ENCODE data around the gene DYNC1LI2.

The DYNC1LI2 gene

DNA sequence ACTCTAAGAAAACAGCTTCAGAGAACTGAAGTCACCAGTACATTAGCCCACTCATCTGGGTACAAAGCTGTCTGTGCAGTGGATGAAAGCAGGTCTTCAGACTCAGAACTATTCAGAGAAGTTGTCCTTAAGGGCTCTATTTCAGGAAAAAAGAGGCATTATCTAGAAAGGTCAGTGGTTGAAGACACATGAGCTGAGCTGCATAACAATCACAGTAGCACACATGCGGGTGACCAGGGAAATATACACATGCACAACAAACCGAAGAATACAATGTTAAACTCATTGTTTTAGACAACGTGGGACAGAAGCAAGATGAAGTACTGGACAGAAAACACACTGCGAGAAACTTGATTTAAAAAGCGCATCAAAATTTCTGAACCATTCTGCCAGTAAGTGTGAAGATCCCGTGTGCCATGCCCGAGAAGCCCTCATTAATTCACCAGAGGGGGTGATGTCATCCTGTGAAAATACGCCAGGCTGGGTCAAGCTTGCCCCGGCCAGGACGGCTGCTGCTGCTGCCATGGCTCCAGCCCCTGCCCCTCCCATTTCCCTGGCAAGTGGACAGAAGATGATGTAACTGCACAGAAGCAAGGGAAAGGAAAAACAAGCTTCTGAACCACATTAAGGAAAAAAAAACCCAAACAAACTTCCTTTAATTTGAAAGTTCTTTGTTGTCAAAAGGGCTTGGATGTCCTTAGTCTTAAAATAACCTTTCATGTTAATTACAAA lies 10.1 kb downstream of the DYNC1LI2 start:
- no peak overlapping the region for H3K4ac ChIP-seq (ENCODE audit: low read length)
- H3K9me3 ChIP-seq (replicated peaks in 1 of 2; ENCODE audit: control insufficient read depth in 2 of 2, insufficient read depth in 1 of 2, low read depth in 1 of 2, low read length in 2 of 2): no peaks in the 10 kb centered on the region
- H4K8ac ChIP-seq (ENCODE audit: low read depth, low read length): no peak overlapping the region
- H3K27me3 ChIP-seq (ENCODE audit: control insufficient read depth in 3 of 3, insufficient read depth in 3 of 3, low read depth in 1 of 3, low read length in 3 of 3): no peaks in the 10 kb centered on the region
- no peak for DNase-seq (ENCODE audit: low spot score)
- H3K4me1 ChIP-seq (ENCODE audit: control insufficient read depth in 2 of 2, insufficient read depth in 1 of 2, low read depth in 1 of 2, low read length in 2 of 2): peaks cover 0 to 12% of the 10 kb centered on the region in 2 donors
- H3K4me3 ChIP-seq (ENCODE audit: low read length in 2 of 2): no peak overlapping the region
- H4K91ac ChIP-seq (ENCODE audit: low read depth, low read length, poor library complexity): no peak overlapping the region
- H2AFZ ChIP-seq (ENCODE audit: low read length): no peak overlapping the region
- no peak overlapping the region for H3K14ac ChIP-seq (ENCODE audit: low read length)
- no CpG with 5 or more reads among the region's 10 CpGs for WGBS, 2 donors (ENCODE audit: extremely low coverage in 2 of 2, insufficient read length in 2 of 2, insufficient replicate concordance in 1 of 2)
- no peak overlapping the region for H2BK12ac ChIP-seq (ENCODE audit: low read length)
- H3K4me2 ChIP-seq (ENCODE audit: insufficient read depth, low read length, poor library complexity, severe bottlenecking): no peak overlapping the region
- H3K23ac ChIP-seq (ENCODE audit: low read depth, low read length, poor library complexity): no peak overlapping the region
- H3K9ac ChIP-seq (ENCODE audit: low read depth, low read length, poor library complexity): no peak overlapping the region
- H3K18ac ChIP-seq (ENCODE audit: low read length): no peak overlapping the region
- H2AK5ac ChIP-seq (ENCODE audit: low read depth, low read length): no peak overlapping the region
- H2BK15ac ChIP-seq (ENCODE audit: low read length): no peak overlapping the region
- H3K27ac ChIP-seq (replicated peaks; ENCODE audit: low read length): no peak overlapping the region
- H2BK120ac ChIP-seq (ENCODE audit: low read depth, low read length): no peak overlapping the region
- H2BK5ac ChIP-seq (ENCODE audit: low read length): no peak overlapping the region
- H3K79me1 ChIP-seq (ENCODE audit: low read depth, low read length): peaks cover 4% of the 10 kb centered on the region
- H3K36me3 ChIP-seq (replicated peaks in 1 of 2; ENCODE audit: control insufficient read depth in 2 of 2, insufficient read depth in 2 of 2, low read length in 2 of 2): peaks cover 49 to 98% of the 10 kb centered on the region in 2 donors

DNA sequence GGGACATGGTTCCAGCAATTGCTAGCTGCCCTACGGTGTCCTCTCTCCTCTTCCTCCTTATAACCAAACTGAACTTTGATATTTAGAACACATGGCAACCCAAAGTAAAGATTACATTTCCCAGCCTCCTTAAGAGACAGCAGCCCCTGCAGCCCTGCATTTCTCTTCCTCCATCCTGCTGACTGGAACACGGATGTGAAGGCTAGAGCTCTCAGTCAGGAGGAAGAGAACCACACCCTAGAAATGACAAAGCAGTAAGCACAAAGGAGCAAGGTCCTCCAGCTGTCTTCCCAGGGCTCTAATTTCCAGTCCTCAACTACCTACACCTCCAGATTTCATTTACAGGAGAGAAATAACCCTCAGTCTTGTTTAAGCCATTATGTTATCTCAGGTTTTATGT lies 10.9 kb downstream of the DYNC1LI2 start:
- H2BK15ac ChIP-seq (ENCODE audit: low read length): no peak overlapping the region
- H2BK12ac ChIP-seq (ENCODE audit: low read length): no peak overlapping the region
- no peak overlapping the region for H2AK5ac ChIP-seq (ENCODE audit: low read depth, low read length)
- peaks cover 0 to 12% of the 10 kb centered on the region in 2 donors for H3K4me1 ChIP-seq (ENCODE audit: control insufficient read depth in 2 of 2, insufficient read depth in 1 of 2, low read depth in 1 of 2, low read length in 2 of 2)
- no peak overlapping the region for H3K14ac ChIP-seq (ENCODE audit: low read length)
- peaks cover 0 to 2% of the 10 kb centered on the region in 2 donors for H3K9me3 ChIP-seq (replicated peaks in 1 of 2; ENCODE audit: control insufficient read depth in 2 of 2, insufficient read depth in 1 of 2, low read depth in 1 of 2, low read length in 2 of 2)
- no peak overlapping the region for H3K18ac ChIP-seq (ENCODE audit: low read length)
- DNase-seq (ENCODE audit: low spot score): no peak
- H3K27me3 ChIP-seq (ENCODE audit: control insufficient read depth in 3 of 3, insufficient read depth in 3 of 3, low read depth in 1 of 3, low read length in 3 of 3): no peaks in the 10 kb centered on the region
- H2BK5ac ChIP-seq (ENCODE audit: low read length): no peak overlapping the region
- WGBS, 2 donors (ENCODE audit: extremely low coverage in 2 of 2, insufficient read length in 2 of 2, insufficient replicate concordance in 1 of 2): no CpG with 5 or more reads among the region's 2 CpGs
- peaks cover 2% of the 10 kb centered on the region for H3K79me1 ChIP-seq (ENCODE audit: low read depth, low read length)
- H3K23ac ChIP-seq (ENCODE audit: low read depth, low read length, poor library complexity): no peak overlapping the region
- no peak overlapping the region for H3K4ac ChIP-seq (ENCODE audit: low read length)
- no peak overlapping the region for H4K8ac ChIP-seq (ENCODE audit: low read depth, low read length)
- no peak overlapping the region for H3K9ac ChIP-seq (ENCODE audit: low read depth, low read length, poor library complexity)
- peaks cover 52 to 98% of the 10 kb centered on the region in 2 donors for H3K36me3 ChIP-seq (replicated peaks in 1 of 2; ENCODE audit: control insufficient read depth in 2 of 2, insufficient read depth in 2 of 2, low read length in 2 of 2)
- H2BK120ac ChIP-seq (ENCODE audit: low read depth, low read length): no peak overlapping the region
- H3K4me2 ChIP-seq (ENCODE audit: insufficient read depth, low read length, poor library complexity, severe bottlenecking): no peak overlapping the region
- H3K27ac ChIP-seq (replicated peaks; ENCODE audit: low read length): no peak overlapping the region
- H4K91ac ChIP-seq (ENCODE audit: low read depth, low read length, poor library complexity): no peak overlapping the region
- no peak overlapping the region for H3K4me3 ChIP-seq (ENCODE audit: low read length in 2 of 2)
- H2AFZ ChIP-seq (ENCODE audit: low read length): no peak overlapping the region

DNA sequence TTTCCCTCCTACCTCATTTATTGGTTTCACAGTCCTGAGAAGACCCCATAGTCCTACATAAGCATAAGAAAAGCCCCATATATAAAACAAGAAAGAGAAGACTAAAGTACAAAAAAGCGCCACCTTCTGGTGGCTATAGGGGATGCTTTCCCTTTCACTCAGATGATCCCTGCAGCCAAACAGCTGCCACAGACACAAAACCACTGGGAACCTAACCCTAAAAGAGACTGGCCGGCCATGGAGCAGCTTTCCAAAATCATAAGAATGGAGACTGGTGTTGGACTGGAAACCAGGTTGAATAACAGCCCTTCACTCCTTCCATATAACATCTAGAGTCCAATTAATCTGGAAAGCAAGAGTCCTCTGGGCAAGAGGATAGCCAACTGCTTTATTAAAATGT lies 11.4 kb downstream of the DYNC1LI2 start:
- no peak overlapping the region for H3K27ac ChIP-seq (replicated peaks; ENCODE audit: low read length)

GRCh38 chr16:66735891-66736290 lies 15.5 kb downstream of the DYNC1LI2 start:
- no peak overlapping the region for H3K4me3 ChIP-seq (ENCODE audit: low read length in 2 of 2)
- H3K23ac ChIP-seq (ENCODE audit: low read depth, low read length, poor library complexity): no peak overlapping the region
- H3K14ac ChIP-seq (ENCODE audit: low read length): no peak overlapping the region
- H2BK15ac ChIP-seq (ENCODE audit: low read length): no peak overlapping the region
- peaks cover 53 to 98% of the 10 kb centered on the region in 2 donors for H3K36me3 ChIP-seq (replicated peaks in 1 of 2; ENCODE audit: control insufficient read depth in 2 of 2, insufficient read depth in 2 of 2, low read length in 2 of 2)
- peaks cover 0 to 2% of the 10 kb centered on the region in 2 donors for H3K9me3 ChIP-seq (replicated peaks in 1 of 2; ENCODE audit: control insufficient read depth in 2 of 2, insufficient read depth in 1 of 2, low read depth in 1 of 2, low read length in 2 of 2)
- H3K18ac ChIP-seq (ENCODE audit: low read length): no peak overlapping the region
- no CpG with 5 or more reads among the region's 4 CpGs for WGBS, 2 donors (ENCODE audit: extremely low coverage in 2 of 2, insufficient read length in 2 of 2, insufficient replicate concordance in 1 of 2)
- no peak overlapping the region for H4K91ac ChIP-seq (ENCODE audit: low read depth, low read length, poor library complexity)
- H3K27ac ChIP-seq (replicated peaks; ENCODE audit: low read length): no peak overlapping the region
- H2BK5ac ChIP-seq (ENCODE audit: low read length): no peak overlapping the region
- no peak overlapping the region for H3K4ac ChIP-seq (ENCODE audit: low read length)
- no peak for DNase-seq (ENCODE audit: low spot score)
- no peak overlapping the region for H3K4me2 ChIP-seq (ENCODE audit: insufficient read depth, low read length, poor library complexity, severe bottlenecking)
- peaks cover 2% of the 10 kb centered on the region for H3K79me1 ChIP-seq (ENCODE audit: low read depth, low read length)
- H3K9ac ChIP-seq (ENCODE audit: low read depth, low read length, poor library complexity): no peak overlapping the region
- no peak overlapping the region for H2AK5ac ChIP-seq (ENCODE audit: low read depth, low read length)
- no peak overlapping the region for H4K8ac ChIP-seq (ENCODE audit: low read depth, low read length)
- no peak overlapping the region for H2AFZ ChIP-seq (ENCODE audit: low read length)
- H2BK120ac ChIP-seq (ENCODE audit: low read depth, low read length): no peak overlapping the region
- H3K4me1 ChIP-seq (ENCODE audit: control insufficient read depth in 2 of 2, insufficient read depth in 1 of 2, low read depth in 1 of 2, low read length in 2 of 2): no peaks in the 10 kb centered on the region
- no peak overlapping the region for H2BK12ac ChIP-seq (ENCODE audit: low read length)
- H3K27me3 ChIP-seq (ENCODE audit: control insufficient read depth in 3 of 3, insufficient read depth in 3 of 3, low read depth in 1 of 3, low read length in 3 of 3): no peaks in the 10 kb centered on the region

More for the DNA sequence above, 11.4 kb downstream of the DYNC1LI2 start:
- Histone ChIP-seq H4K8ac (ENCODE audit: low read depth, low read length) (no peak overlapping the region), H3K4me1 (ENCODE audit: control insufficient read depth in 2 of 2, insufficient read depth in 1 of 2, low read depth in 1 of 2, low read length in 2 of 2) (peaks cover 0 to 12% of the 10 kb centered on the region in 2 donors), H2BK5ac (ENCODE audit: low read length) (no peak overlapping the region), H3K4me3 (ENCODE audit: low read length in 2 of 2) (no peak overlapping the region), H2AK5ac (ENCODE audit: low read depth, low read length) (no peak overlapping the region), H4K91ac (ENCODE audit: low read depth, low read length, poor library complexity) (no peak overlapping the region), H2BK15ac (ENCODE audit: low read length) (no peak overlapping the region), H3K9ac (ENCODE audit: low read depth, low read length, poor library complexity) (no peak overlapping the region), H2BK120ac (ENCODE audit: low read depth, low read length) (no peak overlapping the region), H2AFZ (ENCODE audit: low read length) (no peak overlapping the region), H3K4ac (ENCODE audit: low read length) (no peak overlapping the region), H3K27me3 (ENCODE audit: control insufficient read depth in 3 of 3, insufficient read depth in 3 of 3, low read depth in 1 of 3, low read length in 3 of 3) (no peaks in the 10 kb centered on the region), H3K79me1 (ENCODE audit: low read depth, low read length) (peaks cover 2% of the 10 kb centered on the region), H3K9me3 (replicated peaks in 1 of 2; ENCODE audit: control insufficient read depth in 2 of 2, insufficient read depth in 1 of 2, low read depth in 1 of 2, low read length in 2 of 2) (peaks cover 0 to 2% of the 10 kb centered on the region in 2 donors), H3K18ac (ENCODE audit: low read length) (no peak overlapping the region), H3K23ac (ENCODE audit: low read depth, low read length, poor library complexity) (no peak overlapping the region), H2BK12ac (ENCODE audit: low read length) (no peak overlapping the region), H3K14ac (ENCODE audit: low read length) (no peak overlapping the region), H3K36me3 (replicated peaks in 1 of 2; ENCODE audit: control insufficient read depth in 2 of 2, insufficient read depth in 2 of 2, low read length in 2 of 2) (peaks cover 50 to 98% of the 10 kb centered on the region in 2 donors), H3K4me2 (ENCODE audit: insufficient read depth, low read length, poor library complexity, severe bottlenecking) (no peak overlapping the region)
- peak; percentile 46 for DNase-seq (ENCODE audit: low spot score)
- WGBS, 2 donors (ENCODE audit: extremely low coverage in 2 of 2, insufficient read length in 2 of 2, insufficient replicate concordance in 1 of 2): no CpG with 5 or more reads among the region's 2 CpGs
